Upper lobe of left lung (tissue), 6 donors: Measurements from ENCODE around the gene CCNF. TPM values are rescaled to one million over a fixed set of nuclear protein-coding genes. Genes with fewer than 3 reads are reported as not detected.
"Not testable (repeated sequence)": the region's sequence is repeated elsewhere in the genome, so short reads cannot be mapped to it uniquely, and the experiment has no call there.

Experiments
- ATAC-seq, 2 donors: fragments of 200-7000 bp; cut with Tn5 transposase; one replicate each; pipeline ENCODE4 v1.9.1; 2022; ENCODE audit warnings: mild to moderate bottlenecking in 2 of 2, moderate library complexity in 2 of 2; ENCODE audit not compliant: low FRiP score in 2 of 2
- DNase-seq, 2 donors: peaks; one replicate each; pipeline ENCODE4 v3.0.0-alpha.2; 2019 to 2020
- H3K27ac ChIP-seq, 4 donors: fragments of 200-600 bp; sonication (generic); one replicate each; pipeline ENCODE4 v1.5.1; 2016 to 2019
- H3K27me3 ChIP-seq, 4 donors: fragments of 200-600 bp; sonication (generic); one replicate each; pipeline ENCODE4 v1.5.1; 2017 to 2019
- H3K36me3 ChIP-seq, 4 donors: fragments of 200-600 bp; sonication (generic); one replicate each; pipeline ENCODE4 v1.5.1; 2016 to 2019
- H3K4me1 ChIP-seq, 4 donors: fragments of 200-600 bp; sonication (generic); one replicate each; pipeline ENCODE4 v1.5.1; 2018 to 2019
- H3K4me3 ChIP-seq, 4 donors: fragments of 200-600 bp; sonication (generic); one replicate each; pipeline ENCODE4 v1.5.1; 2017 to 2019; ENCODE audit warnings: mild to moderate bottlenecking in 2 of 4, moderate library complexity in 1 of 4
- H3K9me3 ChIP-seq, 4 donors: fragments of 200-600 bp; sonication (generic); one replicate each; pipeline ENCODE4 v1.5.1; 2018 to 2019
- EP300 ChIP-seq, 4 donors: sonication (generic); formaldehyde crosslinking; IDR thresholded peaks; one replicate each; pipeline ENCODE4 v1.5.1; 2017; ENCODE audit warnings: antibody characterized with exemption in 4 of 4, control low read depth in 2 of 4
- POLR2A ChIP-seq, 4 donors: fragments of 450-650 bp; IDR thresholded peaks; one replicate each; pipeline ENCODE4 v1.5.1; 2016 to 2017; ENCODE audit warnings: antibody characterized with exemption in 4 of 4, mild to moderate bottlenecking in 2 of 4
- POLR2AphosphoS5 ChIP-seq, 2 donors: sonication (generic); formaldehyde crosslinking; IDR thresholded peaks; one replicate each; pipeline ENCODE4 v1.5.1; 2017; ENCODE audit warnings: antibody characterized with exemption in 2 of 2
- WGBS, 2 donors: methylation state at CpG; one replicate each; pipeline ENCODE4 v1.1.5; 2017 to 2018; 5-methylcytosine and 5-hydroxymethylcytosine counted together
- total RNA-seq, 6 donors: library from RNA; depleted of rRNA in 4 of 6; stranded (reverse); fragments of >200 nt in 4 of 6; gene quantifications; one replicate each; pipeline versions ENCODE4 v1.1.0 to v1.2.1, GENCODE V29; 2016 to 2021
- TF ChIP-seq, protein P1 (sequence below), 6 experiments: fragments of 450-650 bp in 4 of 6; fragments of 200-600 bp in 2 of 6; sonication (generic) in 2 of 6; IDR thresholded peaks; one replicate each; pipeline ENCODE4 v1.5.1; 2016 to 2019; ENCODE audit warnings: antibody characterized with exemption in 6 of 6
- donor health status: DM: no; HTN: no; CAD: no; lungs with moderate emphysema.
- donor health status: DM: no; HTN: yes; CAD: no; lungs with severe emphysema.

Gene CCNF
- total RNA-seq, 6 donors from 2014 or later, result 2.7 to 5.2 (median 3.9) TPM

DNA sequence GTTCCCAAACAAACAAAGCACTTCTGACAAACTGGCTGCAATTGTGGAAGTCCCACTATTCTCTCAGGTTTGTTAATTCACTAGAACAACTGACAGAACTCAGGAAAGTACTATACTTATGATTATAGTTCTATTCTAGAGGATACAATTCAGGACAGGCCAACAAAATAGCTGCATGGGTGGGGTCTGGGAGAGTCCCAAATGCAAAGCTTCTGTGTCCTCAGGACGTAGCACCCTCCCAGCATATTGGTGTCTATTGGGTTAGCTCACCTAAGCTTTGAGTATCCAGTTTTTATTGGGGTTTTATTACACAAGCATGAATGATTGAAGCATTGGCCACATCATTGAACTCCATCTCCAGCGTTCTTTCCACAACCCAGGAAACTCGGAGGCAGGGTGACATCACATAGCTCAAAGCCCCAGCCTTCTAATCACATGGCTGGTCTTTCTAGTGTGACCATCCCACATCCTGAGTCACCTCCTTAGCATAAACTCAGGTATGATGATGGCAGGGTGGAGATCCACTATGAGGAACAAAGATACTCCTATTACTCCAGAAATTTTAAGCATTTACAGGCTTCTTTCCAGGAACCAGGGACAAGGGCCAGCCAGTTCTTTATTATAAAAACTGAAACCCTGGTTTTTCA lies 43.9 kb upstream of the CCNF start:
- no peaks in the 10 kb centered on the region for H3K36me3 ChIP-seq
- peaks cover 0 to 10% (median 7%) of the 10 kb centered on the region in 4 donors for H3K9me3 ChIP-seq
- H3K27ac ChIP-seq, result no peak overlapping the region
- DNase-seq (no peak), ATAC-seq (peak in 1 of 2 donors; percentile 77)
- WGBS, 2 donors, result 60 to 79% methylated on average over 3 of the region's 3 CpGs
- H3K27me3 ChIP-seq, result no peaks in the 10 kb centered on the region
- TF ChIP-seq EP300 (IDR thresholded peaks at IDR 0.05), result no peak
- TF ChIP-seq POLR2A (IDR thresholded peaks at IDR 0.05), result no peak
- TF ChIP-seq POLR2AphosphoS5 (IDR thresholded peaks at IDR 0.05), result no peak
- TF ChIP-seq, protein P1, sequence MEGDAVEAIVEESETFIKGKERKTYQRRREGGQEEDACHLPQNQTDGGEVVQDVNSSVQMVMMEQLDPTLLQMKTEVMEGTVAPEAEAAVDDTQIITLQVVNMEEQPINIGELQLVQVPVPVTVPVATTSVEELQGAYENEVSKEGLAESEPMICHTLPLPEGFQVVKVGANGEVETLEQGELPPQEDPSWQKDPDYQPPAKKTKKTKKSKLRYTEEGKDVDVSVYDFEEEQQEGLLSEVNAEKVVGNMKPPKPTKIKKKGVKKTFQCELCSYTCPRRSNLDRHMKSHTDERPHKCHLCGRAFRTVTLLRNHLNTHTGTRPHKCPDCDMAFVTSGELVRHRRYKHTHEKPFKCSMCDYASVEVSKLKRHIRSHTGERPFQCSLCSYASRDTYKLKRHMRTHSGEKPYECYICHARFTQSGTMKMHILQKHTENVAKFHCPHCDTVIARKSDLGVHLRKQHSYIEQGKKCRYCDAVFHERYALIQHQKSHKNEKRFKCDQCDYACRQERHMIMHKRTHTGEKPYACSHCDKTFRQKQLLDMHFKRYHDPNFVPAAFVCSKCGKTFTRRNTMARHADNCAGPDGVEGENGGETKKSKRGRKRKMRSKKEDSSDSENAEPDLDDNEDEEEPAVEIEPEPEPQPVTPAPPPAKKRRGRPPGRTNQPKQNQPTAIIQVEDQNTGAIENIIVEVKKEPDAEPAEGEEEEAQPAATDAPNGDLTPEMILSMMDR (IDR thresholded peaks at IDR 0.05), result no peak
- H3K4me1 ChIP-seq, result peaks cover 0 to 3% (median 0%) of the 10 kb centered on the region in 4 donors
- no peak overlapping the region for H3K4me3 ChIP-seq

GRCh38 chr16:2385982-2386381 lies 43.3 kb upstream of the CCNF start:
- H3K36me3 ChIP-seq, H3K27me3 ChIP-seq, H3K27ac ChIP-seq, H3K4me1 ChIP-seq, H3K4me3 ChIP-seq: not testable (repeated sequence)
- WGBS, 2 donors, result 74 to 78% methylated on average over 7 to 19 of the region's 19 CpGs
- peaks cover 0 to 10% (median 7%) of the 10 kb centered on the region in 4 donors for H3K9me3 ChIP-seq
- DNase-seq, result peak in 1 of 2 donors; percentile 56
- peak in 1 of 2 donors; percentile 34 for ATAC-seq

GRCh38 chr16:2386990-2387389 lies 42.3 kb upstream of the CCNF start:
- no peak for TF ChIP-seq POLR2AphosphoS5 (IDR thresholded peaks at IDR 0.05)
- no peak for TF ChIP-seq POLR2A (IDR thresholded peaks at IDR 0.05)
- TF ChIP-seq EP300 (IDR thresholded peaks at IDR 0.05), result no peak
- TF ChIP-seq, protein P1 (IDR thresholded peaks at IDR 0.05), result no peak
- 61 to 73% methylated on average over 3 of the region's 3 CpGs for WGBS, 2 donors
- no peak for ATAC-seq

DNA sequence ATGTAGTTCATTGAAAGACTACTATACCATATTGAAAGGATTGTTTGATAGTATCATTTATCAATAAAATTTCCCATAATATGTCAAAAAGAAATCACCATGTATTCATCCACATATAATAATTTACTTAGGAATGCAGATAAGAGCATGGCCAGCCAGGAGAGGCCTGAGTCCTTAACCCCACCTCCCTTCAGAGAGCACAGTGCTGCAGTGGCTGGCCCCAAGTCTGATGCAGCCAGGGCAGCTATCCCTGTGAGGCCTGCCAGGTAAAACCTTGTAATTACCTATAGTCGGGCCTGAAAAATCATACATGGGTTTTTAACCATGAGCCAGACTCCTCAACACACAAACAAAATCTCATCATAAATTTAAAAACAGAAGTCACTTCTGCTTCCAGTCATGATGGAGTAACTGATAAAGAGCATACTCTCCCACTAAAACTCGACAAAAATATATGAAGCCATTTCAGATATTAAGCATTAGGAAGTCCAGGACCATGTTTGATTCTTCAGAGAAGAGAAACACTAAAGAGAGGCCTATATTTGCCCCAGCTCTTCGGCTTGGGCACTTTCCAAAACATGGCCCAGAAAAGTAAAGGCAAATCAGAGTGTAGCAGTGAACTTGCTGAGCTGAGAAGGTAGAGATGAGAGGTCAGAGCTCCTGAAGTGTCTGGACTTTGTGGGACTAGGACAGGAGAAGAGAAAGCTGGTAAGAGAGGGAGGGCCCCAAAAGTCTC lies 40.9 kb upstream of the CCNF start:
- Histone ChIP-seq H3K4me1 (peaks cover 0 to 3% (median 0%) of the 10 kb centered on the region in 4 donors), H3K4me3 (no peak overlapping the region), H3K27me3 (no peaks in the 10 kb centered on the region), H3K9me3 (peaks cover 0 to 10% (median 7%) of the 10 kb centered on the region in 4 donors), H3K27ac (no peak overlapping the region), H3K36me3 (no peaks in the 10 kb centered on the region)
- DNase-seq, result no peak
- WGBS, 2 donors, result 77 to 80% methylated on average over 3 of the region's 3 CpGs
- no peak for ATAC-seq
- TF ChIP-seq POLR2A (IDR thresholded peaks at IDR 0.05) (no peak), EP300 (IDR thresholded peaks at IDR 0.05) (no peak), POLR2AphosphoS5 (IDR thresholded peaks at IDR 0.05) (no peak)
- TF ChIP-seq, protein P1 (IDR thresholded peaks at IDR 0.05), result no peak

More at GRCh38 chr16:2386990-2387389, 42.3 kb upstream of the CCNF start:
- H3K36me3 ChIP-seq, result no peaks in the 10 kb centered on the region
- DNase-seq, result no peak
- H3K27ac ChIP-seq, result no peak overlapping the region
- peaks cover 0 to 3% (median 0%) of the 10 kb centered on the region in 4 donors for H3K4me1 ChIP-seq
- H3K9me3 ChIP-seq, result peaks cover 0 to 10% (median 7%) of the 10 kb centered on the region in 4 donors
- no peak overlapping the region for H3K4me3 ChIP-seq
- H3K27me3 ChIP-seq, result no peaks in the 10 kb centered on the region

DNA sequence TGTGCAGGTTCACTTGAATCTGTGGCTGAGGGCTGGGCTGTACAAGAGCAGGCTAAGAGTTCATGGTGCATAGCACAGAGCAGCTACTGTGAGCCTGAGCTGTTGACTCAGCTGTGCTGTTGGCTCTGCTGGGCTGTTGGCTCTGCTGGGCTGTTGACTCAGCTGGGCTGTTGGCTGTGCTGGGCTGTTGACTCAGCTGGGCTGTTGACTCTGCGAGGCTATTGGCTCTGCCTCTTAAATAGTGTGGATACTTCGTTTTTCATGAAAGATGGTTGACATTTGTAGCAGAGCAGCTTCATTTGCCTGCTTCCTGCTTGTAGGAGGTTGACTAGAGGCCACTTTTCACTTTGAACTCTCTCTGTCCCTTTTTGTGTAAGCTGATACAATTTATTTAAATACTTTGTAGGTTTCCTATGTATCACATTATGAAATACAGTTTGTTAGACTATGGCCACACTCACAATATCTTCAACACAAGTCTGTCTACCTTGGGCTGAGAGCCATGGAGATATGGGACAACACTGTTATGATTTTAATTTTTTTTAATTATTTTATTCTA lies 40.3 kb upstream of the CCNF start:
- WGBS, 2 donors, result 50 to 52% methylated on average over 2 of the region's 2 CpGs
- TF ChIP-seq POLR2A (IDR thresholded peaks at IDR 0.05) (no peak), POLR2AphosphoS5 (IDR thresholded peaks at IDR 0.05) (no peak), EP300 (IDR thresholded peaks at IDR 0.05) (no peak)
- TF ChIP-seq, protein P1 (IDR thresholded peaks at IDR 0.05), result no peak
- DNase-seq, result peak in 1 of 2 donors; percentile 28

More for the DNA sequence above, 40.3 kb upstream of the CCNF start:
- ATAC-seq, result peak in 1 of 2 donors; percentile 39
- Histone ChIP-seq H3K9me3 (peaks cover 0 to 10% (median 7%) of the 10 kb centered on the region in 4 donors), H3K27me3 (no peaks in the 10 kb centered on the region), H3K27ac (no peak overlapping the region), H3K36me3 (no peaks in the 10 kb centered on the region), H3K4me1 (peaks cover 0 to 3% (median 0%) of the 10 kb centered on the region in 4 donors), H3K4me3 (no peak overlapping the region)
